Sigmoid colon (tissue), 7 donors: ENCODE results near the gene MYEOV. TPM values are rescaled to one million over a fixed set of nuclear protein-coding genes. Genes with fewer than 3 reads are reported as not detected.

Source experiments
- DNase-seq: peaks from one replicate; pipeline ENCODE4 v3.0.0-alpha.2; 2019
- H3K27ac ChIP-seq, 4 donors: fragments of 200-600 bp; sonication (generic); one replicate each; pipeline ENCODE4 v1.5.1; 2016 to 2019; ENCODE audit warnings: mild to moderate bottlenecking in 1 of 4
- H3K27me3 ChIP-seq, 3 donors: fragments of 200-600 bp; sonication (generic); one replicate each; pipeline ENCODE4 v1.5.1; 2019; ENCODE audit warnings: mild to moderate bottlenecking in 1 of 3
- H3K36me3 ChIP-seq, 4 donors: fragments of 200-600 bp; sonication (generic); one replicate each; pipeline ENCODE4 v1.5.1; 2016 to 2019
- H3K4me1 ChIP-seq, 4 donors: fragments of 200-600 bp; sonication (generic); one replicate each; pipeline ENCODE4 v1.5.1; 2017 to 2019
- H3K4me3 ChIP-seq, 4 donors: fragments of 200-600 bp; sonication (generic); one replicate each; pipeline ENCODE4 v1.5.1; 2017 to 2019; ENCODE audit warnings: mild to moderate bottlenecking in 2 of 4, moderate library complexity in 1 of 4
- H3K9me3 ChIP-seq, 4 donors: fragments of 200-600 bp in 3 of 4; sonication (generic) in 3 of 4; one replicate each; pipeline versions ENCODE4 v1.5.1 to v1.6.1; 2013 to 2019
- EP300 ChIP-seq, 4 donors: sonication (generic); formaldehyde crosslinking; IDR thresholded peaks; one replicate each; pipeline ENCODE4 v1.6.1; 2017; ENCODE audit warnings: antibody characterized with exemption in 4 of 4
- POLR2A ChIP-seq, 2 donors: fragments of 450-650 bp; IDR thresholded peaks; one replicate each; pipeline ENCODE4 v1.6.1; 2016; ENCODE audit warnings: antibody characterized with exemption in 2 of 2, mild to moderate bottlenecking in 2 of 2, moderate library complexity in 2 of 2
- POLR2AphosphoS5 ChIP-seq, 4 donors: sonication (generic); formaldehyde crosslinking; IDR thresholded peaks; one replicate each; pipeline ENCODE4 v1.6.1; 2017; ENCODE audit warnings: antibody characterized with exemption in 4 of 4
- WGBS, 2 donors: extraction: QIAGEN DNeasy Blood & Tissue Kit; methylation state at CpG; one replicate each; pipeline ENCODE4 v1.1.7; 2013; 5-methylcytosine and 5-hydroxymethylcytosine counted together
- intact Hi-C: fragments of 100-400 bp; cut with DNase I; formaldehyde crosslinking; loops from one replicate; pipeline ENCODE4 v1.15.1; 2023
- polyA plus RNA-seq, 3 donors: library from polyadenylated mRNA; stranded (reverse); fragments of 200-250 nt; gene quantifications; one replicate each; pipeline ENCODE4 v1.2.3, GENCODE V29; 2013
- total RNA-seq, 4 donors: library from RNA; depleted of rRNA; stranded (reverse); fragments of >200 nt; gene quantifications; one replicate each; pipeline ENCODE4 v1.1.0, GENCODE V29; 2016
- TF ChIP-seq, protein P1 (sequence below), 4 experiments: fragments of 450-650 bp in 3 of 4; fragments of 200-600 bp in 1 of 4; IDR thresholded peaks; one replicate each; pipeline ENCODE4 v1.5.1; 2016 to 2019; ENCODE audit warnings: antibody characterized with exemption in 4 of 4, mild to moderate bottlenecking in 3 of 4, moderate library complexity in 2 of 4
- donor health status: healthy with polysubstance abuse.
- donor health status: Bipolar disorder and iron deficiency.
- donor health status: healthy.

The MYEOV gene
- total and polyA plus RNA-seq, 7 donors, result 1.2 to 11.1 (median 10.1) TPM; not detected in 4

DNA sequence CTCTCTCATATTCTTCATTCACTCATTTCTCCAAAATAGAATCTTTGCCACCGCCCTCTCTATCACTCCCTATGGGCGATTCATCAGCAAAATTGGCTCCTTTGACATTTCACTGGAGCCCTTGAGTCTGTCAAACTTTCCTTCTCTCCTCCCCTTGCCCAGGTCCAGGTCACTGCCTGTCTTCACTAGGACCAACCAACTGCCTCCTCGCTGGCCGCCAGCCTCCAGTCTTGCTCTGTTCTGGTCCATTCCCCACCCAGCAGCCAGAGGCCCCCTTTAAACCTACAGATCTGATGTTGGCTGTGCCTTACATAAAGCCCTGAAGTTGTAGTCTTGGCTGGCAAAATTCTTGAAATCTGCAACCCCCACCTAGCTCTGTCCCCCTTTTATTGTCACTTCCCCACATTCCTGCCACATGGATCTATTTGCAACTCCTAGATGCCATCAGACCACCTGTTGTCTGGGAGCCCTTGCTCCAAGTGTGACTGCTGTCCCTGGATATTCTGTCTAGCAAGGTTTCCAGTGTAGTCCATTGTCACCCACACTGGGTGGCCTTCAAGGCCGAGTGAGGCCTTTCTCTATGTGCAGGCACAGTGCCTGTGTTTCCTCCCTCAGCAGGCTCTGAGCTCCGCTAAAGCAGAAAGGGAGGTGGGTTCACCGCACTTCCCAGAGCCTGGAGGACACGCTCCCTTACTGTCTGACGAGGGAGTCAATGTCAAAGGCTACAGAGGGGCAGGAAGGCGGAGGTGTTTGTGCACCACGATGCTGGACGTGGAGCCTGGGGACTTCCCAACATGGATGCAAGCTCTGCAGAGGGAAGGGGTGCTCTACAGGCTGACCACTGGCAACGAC lies 25.5 kb downstream of the MYEOV start:
- WGBS, 2 donors, result 92 to 93% methylated on average over 13 of the region's 13 CpGs
- Histone ChIP-seq H3K9me3 (no peaks in the 10 kb centered on the region), H3K4me1 (peaks cover 0 to 11% (median 0%) of the 10 kb centered on the region in 4 donors), H3K27me3 (no peaks in the 10 kb centered on the region), H3K27ac (no peak overlapping the region), H3K36me3 (no peaks in the 10 kb centered on the region), H3K4me3 (no peak overlapping the region)
- TF ChIP-seq, protein P1, sequence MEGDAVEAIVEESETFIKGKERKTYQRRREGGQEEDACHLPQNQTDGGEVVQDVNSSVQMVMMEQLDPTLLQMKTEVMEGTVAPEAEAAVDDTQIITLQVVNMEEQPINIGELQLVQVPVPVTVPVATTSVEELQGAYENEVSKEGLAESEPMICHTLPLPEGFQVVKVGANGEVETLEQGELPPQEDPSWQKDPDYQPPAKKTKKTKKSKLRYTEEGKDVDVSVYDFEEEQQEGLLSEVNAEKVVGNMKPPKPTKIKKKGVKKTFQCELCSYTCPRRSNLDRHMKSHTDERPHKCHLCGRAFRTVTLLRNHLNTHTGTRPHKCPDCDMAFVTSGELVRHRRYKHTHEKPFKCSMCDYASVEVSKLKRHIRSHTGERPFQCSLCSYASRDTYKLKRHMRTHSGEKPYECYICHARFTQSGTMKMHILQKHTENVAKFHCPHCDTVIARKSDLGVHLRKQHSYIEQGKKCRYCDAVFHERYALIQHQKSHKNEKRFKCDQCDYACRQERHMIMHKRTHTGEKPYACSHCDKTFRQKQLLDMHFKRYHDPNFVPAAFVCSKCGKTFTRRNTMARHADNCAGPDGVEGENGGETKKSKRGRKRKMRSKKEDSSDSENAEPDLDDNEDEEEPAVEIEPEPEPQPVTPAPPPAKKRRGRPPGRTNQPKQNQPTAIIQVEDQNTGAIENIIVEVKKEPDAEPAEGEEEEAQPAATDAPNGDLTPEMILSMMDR (IDR thresholded peaks at IDR 0.05), result no peak
- TF ChIP-seq POLR2A (IDR thresholded peaks at IDR 0.05) (no peak), EP300 (IDR thresholded peaks at IDR 0.05) (no peak), POLR2AphosphoS5 (IDR thresholded peaks at IDR 0.05) (no peak)
- intact Hi-C loops, result no loop called here
- DNase-seq, result peak; percentile 51

DNA sequence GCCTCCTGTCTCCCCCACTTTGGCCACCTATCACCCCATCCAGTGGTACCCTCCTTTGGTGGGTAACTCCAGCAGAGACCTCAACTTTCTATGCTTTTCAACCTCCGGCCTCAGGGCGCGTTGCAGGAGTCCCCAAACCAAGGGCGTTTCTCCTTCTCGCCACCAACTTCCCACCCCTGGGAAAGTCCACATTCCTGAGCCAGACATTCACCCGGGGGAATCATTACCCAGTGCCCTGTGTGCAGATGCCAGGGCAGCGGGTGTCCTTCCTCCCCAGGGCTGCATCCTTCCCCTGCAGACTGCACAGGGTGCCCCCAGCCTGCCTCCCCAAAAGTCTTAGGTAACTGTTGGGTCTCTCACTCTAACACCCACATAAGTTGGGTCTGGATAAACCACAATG lies 26.4 kb downstream of the MYEOV start:
- intact Hi-C loops, result no loop called here
- 91 to 93% methylated on average over 7 of the region's 7 CpGs for WGBS, 2 donors
- no peaks in the 10 kb centered on the region for H3K27me3 ChIP-seq
- TF ChIP-seq POLR2A (IDR thresholded peaks at IDR 0.05), result no peak
- TF ChIP-seq, protein P1 (IDR thresholded peaks at IDR 0.05), result no peak
- no peak for TF ChIP-seq EP300 (IDR thresholded peaks at IDR 0.05)
- peak; percentile 36 for DNase-seq
- peaks cover 0 to 11% (median 0%) of the 10 kb centered on the region in 4 donors for H3K4me1 ChIP-seq
- H3K4me3 ChIP-seq, result no peak overlapping the region
- H3K36me3 ChIP-seq, result no peaks in the 10 kb centered on the region
- H3K9me3 ChIP-seq, result no peaks in the 10 kb centered on the region
- H3K27ac ChIP-seq, result no peak overlapping the region

DNA sequence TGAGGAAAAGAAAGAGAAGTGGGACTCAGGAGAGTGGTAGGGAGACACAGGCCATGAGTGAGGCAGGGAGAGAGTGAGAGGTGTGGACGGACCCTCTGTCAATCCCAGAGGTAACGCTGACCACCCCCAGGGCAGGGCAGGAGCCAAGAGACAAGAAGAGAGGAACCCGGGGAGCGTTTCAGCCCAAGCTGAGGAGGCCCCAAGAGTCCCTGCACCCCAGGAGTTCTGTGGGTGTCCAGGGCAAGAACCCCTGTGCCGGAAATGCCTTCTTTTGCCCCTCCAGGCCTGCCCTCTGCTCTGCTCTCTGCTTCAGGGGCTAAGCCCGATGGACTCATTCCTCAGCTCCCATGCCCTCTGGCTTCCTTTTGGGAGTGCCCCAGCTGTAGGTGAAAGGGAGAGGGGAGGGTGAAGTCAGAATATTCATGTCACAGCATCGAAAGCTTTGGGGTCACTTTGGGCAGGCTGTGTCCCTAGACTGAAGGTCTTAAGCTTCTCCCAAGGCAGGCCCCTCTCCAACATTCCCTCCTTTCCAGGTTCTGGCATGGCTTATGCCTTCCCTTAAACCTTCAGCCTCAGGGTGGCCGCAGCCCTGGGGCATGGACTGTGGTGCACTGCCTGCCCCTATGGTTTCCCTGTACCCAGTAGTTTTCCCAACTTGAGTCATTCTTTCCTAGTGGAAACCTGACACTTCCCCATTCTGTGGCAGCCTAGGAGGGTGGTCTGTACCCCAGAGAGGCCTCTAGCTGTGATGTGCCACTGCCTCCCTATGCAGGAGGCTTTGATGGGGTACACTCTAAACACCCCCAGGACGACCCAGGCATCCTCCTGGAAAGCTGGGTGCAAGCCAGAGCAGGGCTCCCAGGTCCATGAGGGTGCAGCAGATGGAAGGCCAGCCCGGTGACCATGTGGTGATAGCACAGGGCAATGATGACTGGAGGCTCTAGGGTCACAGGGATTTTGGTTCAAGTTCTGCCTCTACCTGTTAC lies 27.1 kb downstream of the MYEOV start:
- Histone ChIP-seq H3K36me3 (no peaks in the 10 kb centered on the region), H3K27me3 (no peaks in the 10 kb centered on the region), H3K4me3 (no peak overlapping the region), H3K9me3 (no peaks in the 10 kb centered on the region), H3K4me1 (peaks cover 0 to 11% (median 0%) of the 10 kb centered on the region in 4 donors), H3K27ac (no peak overlapping the region)
- 90 to 92% methylated on average over 10 of the region's 10 CpGs for WGBS, 2 donors
- intact Hi-C loops, result no loop called here
- DNase-seq, result peak; percentile 36
- no peak for TF ChIP-seq EP300 (IDR thresholded peaks at IDR 0.05)
- no peak for TF ChIP-seq POLR2A (IDR thresholded peaks at IDR 0.05)
- no peak for TF ChIP-seq POLR2AphosphoS5 (IDR thresholded peaks at IDR 0.05)

DNA sequence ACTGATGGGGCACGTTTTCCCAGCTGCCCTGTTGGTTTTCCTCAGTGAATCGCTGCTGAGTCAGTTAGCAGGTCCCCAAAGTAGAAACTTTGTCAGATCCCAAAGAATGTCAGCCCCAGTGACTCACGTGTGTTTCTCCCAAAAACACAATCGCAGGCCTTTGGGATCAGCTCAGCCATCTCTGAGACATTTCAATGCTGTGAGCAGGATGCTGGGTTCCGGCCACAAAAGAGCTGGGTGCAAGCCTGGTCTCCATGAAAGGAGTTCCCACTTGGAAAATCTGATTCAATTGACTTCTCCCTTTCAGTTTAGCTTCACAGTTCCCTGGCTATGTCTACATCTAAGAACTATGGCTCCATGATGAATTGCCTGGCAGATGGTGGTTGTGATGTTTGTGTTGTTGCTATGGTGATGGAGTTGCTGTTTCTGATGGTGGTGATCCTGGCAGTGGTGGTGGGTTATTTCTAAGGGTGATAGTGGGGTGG lies 28.0 kb downstream of the MYEOV start:
- no peak overlapping the region for H3K27ac ChIP-seq

More for the DNA sequence above, 28.0 kb downstream of the MYEOV start:
- no peak for TF ChIP-seq EP300 (IDR thresholded peaks at IDR 0.05)
- TF ChIP-seq, protein P1 (IDR thresholded peaks at IDR 0.05), result no peak
- TF ChIP-seq POLR2A (IDR thresholded peaks at IDR 0.05), result no peak
- no peak for TF ChIP-seq POLR2AphosphoS5 (IDR thresholded peaks at IDR 0.05)
- intact Hi-C loops, result no loop called here
- Histone ChIP-seq H3K4me1 (peaks cover 0 to 11% (median 0%) of the 10 kb centered on the region in 4 donors), H3K9me3 (no peaks in the 10 kb centered on the region), H3K4me3 (no peak overlapping the region), H3K36me3 (no peaks in the 10 kb centered on the region), H3K27me3 (no peaks in the 10 kb centered on the region)
- peak; percentile 39 for DNase-seq
- WGBS, 2 donors, result 90 to 92% methylated on average over 5 of the region's 5 CpGs
